Measurements from ENCODE around the gene THSD8. TPM values are rescaled to one million over a fixed set of nuclear protein-coding genes. Genes with fewer than 3 reads are reported as not detected.

THSD8 gene
- total RNA-seq, 4 donors from 2014 or later: not detected

DNA sequence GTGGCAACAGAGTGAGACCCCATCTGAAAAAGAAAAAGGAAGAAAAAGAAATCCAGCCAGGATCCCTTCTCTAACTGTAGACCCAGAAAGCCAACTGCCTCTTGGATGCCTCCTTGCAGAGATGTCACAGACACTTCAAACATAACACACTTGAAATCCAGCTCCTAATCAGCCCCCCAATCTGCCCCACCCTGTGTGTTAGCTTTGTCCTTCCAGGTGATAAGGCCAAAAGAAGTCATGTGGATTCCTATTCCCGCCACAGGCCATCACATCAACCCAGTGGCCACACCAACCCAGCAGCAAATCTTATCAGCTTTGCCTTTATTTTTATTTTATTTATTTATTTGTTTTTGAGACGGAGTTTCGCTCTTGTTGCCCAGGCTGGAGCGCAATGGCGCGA, 42.2 kb upstream of the THSD8 start:
- WGBS, 2 donors (ENCODE audit: low coverage in 1 of 2): 91% methylated on average over 6 of the region's 6 CpGs; no CpG with 5 or more reads in 1 of the 2 donors
- no peak for ATAC-seq
- TF ChIP-seq POLR2AphosphoS5 (IDR thresholded peaks at IDR 0.05) (no peak), EP300 (IDR thresholded peaks at IDR 0.05) (no peak), POLR2A (IDR thresholded peaks at IDR 0.05) (no peak)
- TF ChIP-seq, protein P1, sequence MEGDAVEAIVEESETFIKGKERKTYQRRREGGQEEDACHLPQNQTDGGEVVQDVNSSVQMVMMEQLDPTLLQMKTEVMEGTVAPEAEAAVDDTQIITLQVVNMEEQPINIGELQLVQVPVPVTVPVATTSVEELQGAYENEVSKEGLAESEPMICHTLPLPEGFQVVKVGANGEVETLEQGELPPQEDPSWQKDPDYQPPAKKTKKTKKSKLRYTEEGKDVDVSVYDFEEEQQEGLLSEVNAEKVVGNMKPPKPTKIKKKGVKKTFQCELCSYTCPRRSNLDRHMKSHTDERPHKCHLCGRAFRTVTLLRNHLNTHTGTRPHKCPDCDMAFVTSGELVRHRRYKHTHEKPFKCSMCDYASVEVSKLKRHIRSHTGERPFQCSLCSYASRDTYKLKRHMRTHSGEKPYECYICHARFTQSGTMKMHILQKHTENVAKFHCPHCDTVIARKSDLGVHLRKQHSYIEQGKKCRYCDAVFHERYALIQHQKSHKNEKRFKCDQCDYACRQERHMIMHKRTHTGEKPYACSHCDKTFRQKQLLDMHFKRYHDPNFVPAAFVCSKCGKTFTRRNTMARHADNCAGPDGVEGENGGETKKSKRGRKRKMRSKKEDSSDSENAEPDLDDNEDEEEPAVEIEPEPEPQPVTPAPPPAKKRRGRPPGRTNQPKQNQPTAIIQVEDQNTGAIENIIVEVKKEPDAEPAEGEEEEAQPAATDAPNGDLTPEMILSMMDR (IDR thresholded peaks at IDR 0.05): no peak
- peaks cover 0 to 22% of the 10 kb centered on the region in 2 donors for H3K36me3 ChIP-seq
- peaks cover 0 to 13% (median 4%) of the 10 kb centered on the region in 3 donors for H3K4me1 ChIP-seq
- H3K4me3 ChIP-seq: no peak overlapping the region
- H3K27me3 ChIP-seq: peaks cover under 1% of the 10 kb centered on the region
- H3K9me3 ChIP-seq: no peaks in the 10 kb centered on the region
- no peak overlapping the region for H3K27ac ChIP-seq

DNA sequence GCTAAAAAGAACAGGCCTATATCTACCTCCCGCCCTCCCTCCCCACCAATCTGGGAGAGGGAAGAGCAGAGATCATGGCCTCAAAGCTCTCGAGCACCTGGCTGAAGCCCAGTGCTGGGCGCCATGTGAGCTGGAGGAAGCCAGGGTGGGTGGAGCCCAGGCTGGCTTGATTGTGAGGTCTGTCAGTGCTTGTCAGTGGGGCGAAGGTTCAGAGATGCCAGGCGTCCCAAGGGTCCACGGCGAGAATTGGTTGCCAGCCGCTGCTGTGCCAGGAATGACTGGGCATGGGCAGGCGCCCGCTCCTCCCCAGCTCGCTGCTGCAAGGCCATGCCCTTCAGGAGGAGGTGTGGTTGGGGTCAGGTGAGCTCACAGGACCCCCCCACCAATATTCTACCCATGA, 38.8 kb upstream of the THSD8 start:
- no peak overlapping the region for H3K27ac ChIP-seq
- peaks cover 0 to 48% of the 10 kb centered on the region in 2 donors for H3K36me3 ChIP-seq
- no peaks in the 10 kb centered on the region for H3K27me3 ChIP-seq
- 60% methylated on average over 1 of the region's 11 CpGs; no CpG with 5 or more reads in 1 of the 2 donors for WGBS, 2 donors (ENCODE audit: low coverage in 1 of 2)
- H3K9me3 ChIP-seq: no peaks in the 10 kb centered on the region
- ATAC-seq: no peak
- TF ChIP-seq POLR2AphosphoS5 (IDR thresholded peaks at IDR 0.05): no peak
- TF ChIP-seq EP300 (IDR thresholded peaks at IDR 0.05): no peak
- TF ChIP-seq, protein P1 (IDR thresholded peaks at IDR 0.05): no peak
- no peak for TF ChIP-seq POLR2A (IDR thresholded peaks at IDR 0.05)
- H3K4me1 ChIP-seq: peaks cover 0 to 9% (median 0%) of the 10 kb centered on the region in 3 donors
- no peak overlapping the region for H3K4me3 ChIP-seq

GRCh38 chr19:12764698-12765097, 37.2 kb upstream of the THSD8 start:
- 88 to 91% methylated on average over 1 to 6 of the region's 16 CpGs for WGBS, 2 donors (ENCODE audit: low coverage in 1 of 2)
- no peak overlapping the region for H3K27ac ChIP-seq
- H3K9me3 ChIP-seq: no peaks in the 10 kb centered on the region
- no peak for ATAC-seq
- no peak for TF ChIP-seq POLR2A (IDR thresholded peaks at IDR 0.05)
- TF ChIP-seq, protein P1 (IDR thresholded peaks at IDR 0.05): no peak
- TF ChIP-seq EP300 (IDR thresholded peaks at IDR 0.05): no peak
- no peak for TF ChIP-seq POLR2AphosphoS5 (IDR thresholded peaks at IDR 0.05)
- H3K4me1 ChIP-seq: peaks cover 0 to 9% (median 0%) of the 10 kb centered on the region in 3 donors
- no peak overlapping the region for H3K4me3 ChIP-seq
- peaks cover 0 to 56% of the 10 kb centered on the region in 2 donors for H3K36me3 ChIP-seq
- H3K27me3 ChIP-seq: no peaks in the 10 kb centered on the region

GRCh38 chr19:12766051-12766521, 35.8 kb upstream of the THSD8 start:
- TF ChIP-seq, protein P1 (IDR thresholded peaks at IDR 0.05): peak in 3 of 4 experiments; percentile 64 to 99 (median 81)
- no peak for TF ChIP-seq EP300 (IDR thresholded peaks at IDR 0.05)
- no peak for TF ChIP-seq POLR2AphosphoS5 (IDR thresholded peaks at IDR 0.05)
- no peak for TF ChIP-seq POLR2A (IDR thresholded peaks at IDR 0.05)
- WGBS, 2 donors (ENCODE audit: low coverage in 1 of 2): 0 to 39% methylated on average over 3 to 7 of the region's 30 CpGs
- peak; percentile 96 for ATAC-seq
- Histone ChIP-seq H3K27me3 (no peaks in the 10 kb centered on the region), H3K4me3 (peak overlapping the region in 1 of 2 donors; percentile 48), H3K4me1 (peaks cover 0 to 9% (median 0%) of the 10 kb centered on the region in 3 donors), H3K9me3 (no peaks in the 10 kb centered on the region), H3K27ac (peak overlapping the region in 3 of 4 donors; percentile 55 to 78 (median 71)), H3K36me3 (peaks cover 0 to 66% of the 10 kb centered on the region in 2 donors)

DNA sequence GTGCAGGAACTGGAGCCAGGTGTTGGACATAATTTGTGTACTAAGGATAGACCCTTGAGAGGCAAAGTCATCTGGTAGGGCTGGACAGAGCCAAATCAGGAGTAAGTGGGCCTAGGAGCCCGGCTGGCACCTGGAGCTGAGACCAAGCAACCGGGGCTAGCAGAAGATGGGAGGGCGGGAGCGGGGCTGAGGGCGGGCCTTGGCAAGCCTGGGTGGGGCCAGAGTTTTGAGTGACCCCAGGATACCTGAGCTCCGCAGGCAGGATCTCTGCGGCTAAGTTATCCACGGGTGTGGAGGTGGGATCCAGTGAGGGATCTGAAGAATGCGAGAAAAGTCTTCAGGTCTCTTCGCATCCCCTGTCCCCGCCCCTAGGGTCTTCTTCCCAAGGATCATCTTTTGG, 34.7 kb upstream of the THSD8 start:
- TF ChIP-seq POLR2A (IDR thresholded peaks at IDR 0.05) (no peak), EP300 (IDR thresholded peaks at IDR 0.05) (no peak), POLR2AphosphoS5 (IDR thresholded peaks at IDR 0.05) (no peak)
- TF ChIP-seq, protein P1 (IDR thresholded peaks at IDR 0.05): no peak
- Histone ChIP-seq H3K4me1 (peaks cover 0 to 9% (median 0%) of the 10 kb centered on the region in 3 donors), H3K27me3 (no peaks in the 10 kb centered on the region), H3K36me3 (peaks cover 0 to 66% of the 10 kb centered on the region in 2 donors), H3K27ac (no peak overlapping the region), H3K4me3 (no peak overlapping the region), H3K9me3 (no peaks in the 10 kb centered on the region)
- ATAC-seq: no peak
- WGBS, 2 donors (ENCODE audit: low coverage in 1 of 2): 92% methylated on average over 6 of the region's 11 CpGs; no CpG with 5 or more reads in 1 of the 2 donors

All from gastroesophageal sphincter (tissue), 4 donors.